OCI-LY1 (cell line): Measurements from ENCODE around the gene TMEM19.

Experiments
- EZH2 ChIP-seq: fragments of 200-600 bp; sonication (generic), shearing (Covaris generic); IDR thresholded peaks from 2 replicates; pipeline ENCODE4 v1.8.0; 2017; ENCODE audit warnings: borderline replicate concordance, mixed run types, mild to moderate bottlenecking, antibody characterized with exemption, low read length, moderate library complexity, mixed read lengths
- TF ChIP-seq, protein P1 (sequence below): fragments of 200-600 bp; sonication (generic), shearing (Covaris generic); IDR thresholded peaks from 2 replicates; pipeline ENCODE4 v1.5.1; 2017; ENCODE audit warnings: mild to moderate bottlenecking, antibody characterized with exemption, low read length, moderate library complexity, mixed read lengths

DNA sequence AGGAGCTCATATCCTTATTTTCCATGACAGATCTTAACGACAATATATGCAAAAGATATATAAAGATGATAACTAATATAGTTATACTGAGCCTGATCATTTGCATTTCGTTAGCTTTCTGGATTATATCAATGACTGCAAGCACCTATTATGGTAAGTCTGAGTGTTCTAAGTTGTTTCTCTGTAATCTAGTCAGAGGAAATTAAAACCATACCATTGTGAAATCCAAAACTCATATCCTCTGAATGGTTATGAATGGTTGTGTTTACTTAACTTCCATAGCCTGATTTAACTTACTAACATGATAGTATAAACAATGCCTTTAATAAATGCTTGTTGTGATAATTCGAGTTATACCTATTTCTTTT lies 760 bp downstream of the TMEM19 start:
- TF ChIP-seq, protein P1, sequence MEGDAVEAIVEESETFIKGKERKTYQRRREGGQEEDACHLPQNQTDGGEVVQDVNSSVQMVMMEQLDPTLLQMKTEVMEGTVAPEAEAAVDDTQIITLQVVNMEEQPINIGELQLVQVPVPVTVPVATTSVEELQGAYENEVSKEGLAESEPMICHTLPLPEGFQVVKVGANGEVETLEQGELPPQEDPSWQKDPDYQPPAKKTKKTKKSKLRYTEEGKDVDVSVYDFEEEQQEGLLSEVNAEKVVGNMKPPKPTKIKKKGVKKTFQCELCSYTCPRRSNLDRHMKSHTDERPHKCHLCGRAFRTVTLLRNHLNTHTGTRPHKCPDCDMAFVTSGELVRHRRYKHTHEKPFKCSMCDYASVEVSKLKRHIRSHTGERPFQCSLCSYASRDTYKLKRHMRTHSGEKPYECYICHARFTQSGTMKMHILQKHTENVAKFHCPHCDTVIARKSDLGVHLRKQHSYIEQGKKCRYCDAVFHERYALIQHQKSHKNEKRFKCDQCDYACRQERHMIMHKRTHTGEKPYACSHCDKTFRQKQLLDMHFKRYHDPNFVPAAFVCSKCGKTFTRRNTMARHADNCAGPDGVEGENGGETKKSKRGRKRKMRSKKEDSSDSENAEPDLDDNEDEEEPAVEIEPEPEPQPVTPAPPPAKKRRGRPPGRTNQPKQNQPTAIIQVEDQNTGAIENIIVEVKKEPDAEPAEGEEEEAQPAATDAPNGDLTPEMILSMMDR, result no peak
- TF ChIP-seq EZH2, result no peak
